B cell (primary cell): ENCODE measurements around the gene MFAP2.
"Not testable (repeated sequence)": the region's sequence is repeated elsewhere in the genome, so short reads cannot be mapped to it uniquely, and the experiment has no call there.

Experiments
- EZH2 ChIP-seq: IDR thresholded peaks from 2 replicates; pipeline ENCODE4 v1.6.1; 2012; ENCODE audit warnings: borderline replicate concordance, low read depth, mild to moderate bottlenecking, moderate library complexity, low read length; ENCODE audit not compliant: insufficient read depth, poor library complexity, severe bottlenecking
- TF ChIP-seq, protein P1 (sequence below): fragments of 200-600 bp; IDR thresholded peaks from one replicate; pipeline ENCODE4 v1.8.0; 2022; ENCODE audit warnings: antibody characterized with exemption, mild to moderate bottlenecking

DNA sequence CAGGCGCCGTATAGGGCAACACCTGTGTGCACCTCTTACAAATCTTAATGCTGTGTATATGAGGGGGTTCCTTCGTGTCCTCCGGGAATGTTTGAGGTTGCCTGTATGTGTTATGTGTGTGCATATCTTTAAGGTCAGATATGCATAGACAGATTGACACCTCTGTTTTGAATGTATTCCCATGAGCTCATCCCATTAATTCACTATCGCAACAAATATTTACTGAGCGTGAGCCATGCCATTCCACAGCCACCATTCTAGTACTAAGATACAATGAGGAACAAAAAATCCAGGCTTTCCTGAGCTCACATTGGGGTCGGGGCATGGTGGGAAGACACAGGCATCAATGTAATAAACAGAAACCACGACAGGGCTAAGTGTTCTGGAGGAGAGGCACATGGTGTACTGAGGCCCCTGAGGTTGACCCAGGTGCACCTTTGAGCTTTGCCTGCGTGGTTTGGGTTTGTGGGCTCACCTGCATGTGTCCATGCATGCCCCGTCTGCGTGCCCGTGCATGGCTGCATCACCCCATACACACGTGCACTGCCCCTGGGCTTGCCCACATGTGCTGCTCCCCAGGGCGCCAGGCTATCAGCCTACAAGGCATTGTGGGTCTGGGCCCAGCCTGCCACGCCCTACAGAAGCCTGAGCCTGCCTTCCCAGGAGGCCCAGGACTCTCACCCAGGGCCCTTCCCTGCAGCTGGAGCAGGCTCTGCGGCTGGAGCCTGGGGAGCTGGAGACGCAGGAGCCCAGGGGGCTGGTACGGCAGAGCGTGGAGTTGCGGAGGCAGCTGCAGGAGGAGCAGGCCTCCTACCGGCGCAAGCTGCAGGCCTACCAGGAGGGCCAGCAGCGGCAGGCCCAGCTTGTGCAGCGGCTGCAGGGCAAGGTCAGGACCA lies 51.0 kb downstream of the MFAP2 start:
- not testable (repeated sequence) for TF ChIP-seq EZH2
- TF ChIP-seq, protein P1, sequence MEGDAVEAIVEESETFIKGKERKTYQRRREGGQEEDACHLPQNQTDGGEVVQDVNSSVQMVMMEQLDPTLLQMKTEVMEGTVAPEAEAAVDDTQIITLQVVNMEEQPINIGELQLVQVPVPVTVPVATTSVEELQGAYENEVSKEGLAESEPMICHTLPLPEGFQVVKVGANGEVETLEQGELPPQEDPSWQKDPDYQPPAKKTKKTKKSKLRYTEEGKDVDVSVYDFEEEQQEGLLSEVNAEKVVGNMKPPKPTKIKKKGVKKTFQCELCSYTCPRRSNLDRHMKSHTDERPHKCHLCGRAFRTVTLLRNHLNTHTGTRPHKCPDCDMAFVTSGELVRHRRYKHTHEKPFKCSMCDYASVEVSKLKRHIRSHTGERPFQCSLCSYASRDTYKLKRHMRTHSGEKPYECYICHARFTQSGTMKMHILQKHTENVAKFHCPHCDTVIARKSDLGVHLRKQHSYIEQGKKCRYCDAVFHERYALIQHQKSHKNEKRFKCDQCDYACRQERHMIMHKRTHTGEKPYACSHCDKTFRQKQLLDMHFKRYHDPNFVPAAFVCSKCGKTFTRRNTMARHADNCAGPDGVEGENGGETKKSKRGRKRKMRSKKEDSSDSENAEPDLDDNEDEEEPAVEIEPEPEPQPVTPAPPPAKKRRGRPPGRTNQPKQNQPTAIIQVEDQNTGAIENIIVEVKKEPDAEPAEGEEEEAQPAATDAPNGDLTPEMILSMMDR, result not testable (repeated sequence)
